SHP77 treated with DMSO at 0.1 percent for 48 hours (cell line): ENCODE data around the gene GDF10.

Experiments
- DNase-seq: peaks from one replicate; lab custom pipeline; 2025; lab: John Stamatoyannopoulos, UW

The GDF10 gene

GRCh38 chr10:47299611-47300428 lies at the start of gene GDF10:
TSS of gene GDF10 (plus strand) at chr10:47300197. CDS start at chr10:47300652, 455 bp downstream.
- DNase-seq: no peak

- no peak for DNase-seq
These were observed 47.8 kb upstream of the GDF10 start for GRCh38 chr10:47252093-47252780.

GRCh38 chr10:47253030-47253637 lies 46.9 kb upstream of the GDF10 start:
- no peak for DNase-seq

- DNase-seq: no peak
These were observed 46.2 kb upstream of the GDF10 start for GRCh38 chr10:47253651-47254375.

GRCh38 chr10:47254611-47255010 lies 45.4 kb upstream of the GDF10 start:
- DNase-seq: no peak

GRCh38 chr10:47255033-47255813 lies 44.8 kb upstream of the GDF10 start:
- no peak for DNase-seq

GRCh38 chr10:47255866-47256265 lies 44.1 kb upstream of the GDF10 start:
- DNase-seq: no peak

- DNase-seq: no peak
These were observed 43.2 kb upstream of the GDF10 start for GRCh38 chr10:47256751-47257336.

GRCh38 chr10:47257396-47258120 lies 42.4 kb upstream of the GDF10 start:
- DNase-seq: no peak

GRCh38 chr10:47258921-47259320 lies 41.1 kb upstream of the GDF10 start:
- no peak for DNase-seq

- DNase-seq: no peak
These were observed 40.5 kb upstream of the GDF10 start for GRCh38 chr10:47259466-47259865.

GRCh38 chr10:47260505-47261111 lies 39.4 kb upstream of the GDF10 start:
- DNase-seq: no peak

- DNase-seq: no peak
These were observed 38.9 kb upstream of the GDF10 start for GRCh38 chr10:47261121-47261520.

- DNase-seq: no peak
These were observed 38.4 kb upstream of the GDF10 start for GRCh38 chr10:47261556-47261955.

- no peak for DNase-seq
These were observed 37.1 kb upstream of the GDF10 start for GRCh38 chr10:47262606-47263533.

- no peak for DNase-seq
These were observed 35.2 kb upstream of the GDF10 start for GRCh38 chr10:47264797-47265281.

- no peak for DNase-seq
These were observed 33.4 kb upstream of the GDF10 start for GRCh38 chr10:47266602-47267001.

GRCh38 chr10:47268696-47269095 lies 31.3 kb upstream of the GDF10 start:
- DNase-seq: no peak

GRCh38 chr10:47269294-47269693 lies 30.7 kb upstream of the GDF10 start:
- no peak for DNase-seq
